HepG2 (cell line): ENCODE results near the gene CHST12. TPM values are rescaled to one million over a fixed set of nuclear protein-coding genes. Genes with fewer than 3 reads are reported as not detected.

Source experiments
- CEBPB ChIP-seq: IDR thresholded peaks from 2 replicates; pipeline ENCODE4 v1.6.1; 2011; ENCODE audit warnings: low read depth, low read length, improper control_type of control experiment, borderline replicate concordance
- HMGXB3 ChIP-seq: sonication (generic); formaldehyde crosslinking; IDR thresholded peaks from 2 replicates; pipeline ENCODE4 v1.4.0; 2020; ENCODE audit warnings: missing genetic modification reagents, borderline replicate concordance
- HNRNPK ChIP-seq: fragments of 200-400 bp; formaldehyde crosslinking; IDR thresholded peaks from 2 replicates; pipeline ENCODE4 v1.6.1; 2018; ENCODE audit warnings: low read length, low read depth, moderate library complexity, mild to moderate bottlenecking; ENCODE audit not compliant: poor library complexity, severe bottlenecking
- KMT2B ChIP-seq: IDR thresholded peaks from 2 replicates; pipeline ENCODE4 v1.6.1; 2016; ENCODE audit warnings: missing genetic modification reagents, missing compliant biosample characterization
- SOX6 ChIP-seq, 2 experiments: fragments of 450-650 bp in 1 of 2; sonication (generic) in 1 of 2; formaldehyde crosslinking in 1 of 2; IDR thresholded peaks; 2 replicates each; pipeline versions ENCODE4 v1.4.0 to v1.6.1; 2017 to 2020; ENCODE audit warnings: antibody characterized with exemption in 1 of 2, mild to moderate bottlenecking in 1 of 2, missing genetic modification reagents in 1 of 2
- TRIM22 ChIP-seq: fragments of 450-650 bp; IDR thresholded peaks from 2 replicates; pipeline ENCODE4 v1.6.1; 2017
- ZBTB2 ChIP-seq: sonication (generic); formaldehyde crosslinking; IDR thresholded peaks from 2 replicates; pipeline ENCODE4 v1.8.0; 2022; ENCODE audit warnings: low read depth, missing genetic modification reagents
- ZNF230 ChIP-seq: sonication (generic); formaldehyde crosslinking; IDR thresholded peaks from 2 replicates; pipeline ENCODE4 v1.4.0; 2020; ENCODE audit warnings: mild to moderate bottlenecking, missing genetic modification reagents
- ZNF367 ChIP-seq: sonication (generic); formaldehyde crosslinking; IDR thresholded peaks from 2 replicates; pipeline ENCODE4 v1.4.0; 2020; ENCODE audit warnings: missing genetic modification reagents, borderline replicate concordance
- ZNF558 ChIP-seq: sonication (generic); formaldehyde crosslinking; IDR thresholded peaks from 2 replicates; pipeline ENCODE4 v1.9.0; 2022; ENCODE audit warnings: mild to moderate bottlenecking, missing genetic modification reagents, borderline replicate concordance
- ZNF687 ChIP-seq: sonication (generic); formaldehyde crosslinking; IDR thresholded peaks from 2 replicates; pipeline ENCODE4 v1.5.1; 2020; ENCODE audit warnings: mild to moderate bottlenecking, missing genetic modification reagents, moderate library complexity
- ZNF713 ChIP-seq: sonication (generic); formaldehyde crosslinking; IDR thresholded peaks from 2 replicates; pipeline ENCODE4 v1.4.0; 2020; ENCODE audit warnings: mild to moderate bottlenecking, missing genetic modification reagents
- ZNF747 ChIP-seq: sonication (generic); formaldehyde crosslinking; IDR thresholded peaks from 2 replicates; pipeline ENCODE4 v1.8.1; 2023; ENCODE audit warnings: missing genetic modification reagents, mild to moderate bottlenecking, borderline replicate concordance
- ZSCAN31 ChIP-seq: sonication (generic); formaldehyde crosslinking; IDR thresholded peaks from 2 replicates; pipeline ENCODE4 v1.5.0; 2020; ENCODE audit warnings: low read depth, mild to moderate bottlenecking, missing genetic modification reagents
- polyA plus RNA-seq, 8 experiments: library from polyadenylated mRNA; depleted of rRNA in 3 of 8; stranded (reverse) in 7 of 8; unstranded in 1 of 8; fragments of >200 nt; fragmentation: Illumina TruSeq in 4 of 8; extraction: Trizol in 4 of 8; gene quantifications; 2 replicates each; pipeline versions ENCODE4 v1.2.1 to v1.2.3, GENCODE V29; 2011 to 2016; ENCODE audit warnings: low read depth in 4 of 8, missing spikeins in 1 of 8, mixed read lengths in 1 of 8; ENCODE audit not compliant: insufficient read depth in 1 of 8
- total RNA-seq, 5 experiments: library from RNA; depleted of rRNA; stranded (reverse); fragments of >200 nt; fragmentation: Illumina TruSeq; extraction: Trizol; gene quantifications; 2 replicates each; pipeline ENCODE4 v1.2.3, GENCODE V29; 2016; ENCODE audit warnings: low read depth in 1 of 5

Gene CHST12
- total and polyA plus RNA-seq, 2 of the 13 experiments (the other 11 are each of a cell fraction or from before 2014, with no cell fraction given) = 6.4 to 15.8 TPM

GRCh38 chr7:2440608-2441245 is 37.3 kb downstream of the CHST12 start (continued):
- peak; percentile 21; the same call in 1 of the 2 replicates for TF ChIP-seq ZNF687 (CRISPR knock-in tag)
- no peak for TF ChIP-seq ZNF230 (CRISPR knock-in tag)
- TF ChIP-seq ZNF713 (CRISPR knock-in tag) = no peak
- no peak for TF ChIP-seq ZNF747 (CRISPR knock-in tag)
- TF ChIP-seq ZNF367 (CRISPR knock-in tag) = no peak
- TF ChIP-seq HMGXB3 (CRISPR knock-in tag) = no peak
- TF ChIP-seq SOX6 (IDR thresholded peaks at IDR 0.05) = no peak
- TF ChIP-seq SOX6 (CRISPR knock-in tag; IDR thresholded peaks at IDR 0.05) = no peak
- TF ChIP-seq CEBPB = peak; percentile 83
- TF ChIP-seq HNRNPK = no peak
- TF ChIP-seq TRIM22 = no peak
- TF ChIP-seq ZNF558 = no peak
- TF ChIP-seq KMT2B (CRISPR knock-in tag) = no peak
- TF ChIP-seq ZSCAN31 = no peak
- TF ChIP-seq ZBTB2 = no peak
